Activated naive CD4-positive, alpha-beta T cell treated with anti-CD3 and anti-CD28 coated beads, Interleukin-2, amount 50 U/mL, for 72 hours (primary cell): ENCODE measurements around the gene SLC5A10. TPM values are rescaled to one million over a fixed set of nuclear protein-coding genes. Genes with fewer than 3 reads are reported as not detected.
"Not testable (repeated sequence)": the region's sequence is repeated elsewhere in the genome, so short reads cannot be mapped to it uniquely, and the experiment has no call there.

Experiments used
- ATAC-seq, 2 donors: fragments of 150-1000 bp; cut with Tn5 transposase; 2 replicates each; pipeline ENCODE4 v1.10.0; 2021; ENCODE audit warnings: mild to moderate bottlenecking in 2 of 2, moderate library complexity in 2 of 2
- DNase-seq, 2 donors: peaks; one replicate each; pipeline ENCODE4 v3.0.0; 2021 to 2022; ENCODE audit warnings: low spot score in 2 of 2
- H3K27ac Mint-ChIP-seq, 2 donors: one replicate each; pipeline ENCODE4 v1.8.0; 2022; ENCODE audit warnings: mild to moderate bottlenecking in 2 of 2, mixed read lengths in 2 of 2
- H3K36me3 Mint-ChIP-seq, 2 donors: one replicate each; pipeline ENCODE4 v1.8.0; 2022; ENCODE audit warnings: mixed read lengths in 2 of 2
- H3K9me3 Mint-ChIP-seq, 2 donors: one replicate each; pipeline ENCODE4 v1.8.0; 2022; ENCODE audit warnings: mixed read lengths in 2 of 2
- total RNA-seq, 2 donors: library from RNA; stranded (reverse); gene quantifications; one replicate each; pipeline ENCODE4 v1.2.3, GENCODE V29; 2022

The SLC5A10 gene
- total RNA-seq, 2 donors from 2014 or later: not detected

- not testable (repeated sequence) for H3K9me3 Mint-ChIP-seq, H3K36me3 Mint-ChIP-seq, DNase-seq, H3K27ac Mint-ChIP-seq, ATAC-seq
These were observed 76.7 kb downstream of the SLC5A10 start for GRCh38 chr17:19028671-19029070.

DNA sequence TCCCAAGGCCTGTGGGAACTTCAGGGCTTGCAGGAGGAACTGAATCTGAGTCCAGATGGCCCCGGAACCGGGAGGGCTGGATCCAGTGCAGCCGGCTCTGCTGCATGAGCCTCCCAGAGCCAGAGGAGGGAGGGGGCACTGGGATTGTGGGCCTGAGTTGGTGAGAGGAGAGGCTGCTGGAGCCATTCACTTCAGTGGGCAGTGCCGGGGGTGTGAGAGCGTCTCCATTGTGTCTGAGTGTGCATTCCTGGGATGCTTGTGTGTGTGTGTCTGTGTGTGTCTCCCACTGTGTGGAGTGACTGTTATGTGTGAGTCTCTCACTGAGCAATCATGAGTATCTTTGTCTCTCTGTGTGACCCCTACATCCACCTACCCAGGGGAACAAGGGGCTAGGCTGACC lies 77.8 kb downstream of the SLC5A10 start:
- not testable (repeated sequence) for DNase-seq, ATAC-seq, H3K36me3 Mint-ChIP-seq, H3K9me3 Mint-ChIP-seq, H3K27ac Mint-ChIP-seq

GRCh38 chr17:19030771-19031449 lies 78.9 kb downstream of the SLC5A10 start:
- DNase-seq, H3K36me3 Mint-ChIP-seq, H3K27ac Mint-ChIP-seq, ATAC-seq, H3K9me3 Mint-ChIP-seq: not testable (repeated sequence)

DNA sequence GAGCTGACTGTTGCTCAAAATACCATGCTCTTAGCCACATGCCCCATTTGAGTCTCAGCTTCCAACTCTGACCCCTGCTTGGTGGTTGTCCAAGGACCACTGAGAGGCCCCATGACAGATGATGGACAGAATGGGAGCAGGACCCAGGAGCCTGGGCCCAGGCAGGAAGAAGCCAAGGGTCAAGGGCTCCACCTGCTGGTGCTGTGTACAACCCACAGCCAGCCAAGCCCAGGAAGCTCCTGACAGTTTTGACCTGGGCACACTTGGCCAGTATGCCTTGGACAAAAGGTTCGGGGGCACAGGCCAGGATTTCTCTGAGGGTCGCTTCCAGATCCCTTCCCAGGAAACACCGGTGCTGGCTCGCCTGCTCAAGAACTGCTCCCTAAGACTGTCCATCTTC lies 79.8 kb downstream of the SLC5A10 start:
- ATAC-seq: peak; percentile 83 to 84
- not testable (repeated sequence) for H3K36me3 Mint-ChIP-seq, H3K27ac Mint-ChIP-seq, H3K9me3 Mint-ChIP-seq
- DNase-seq: peak; percentile 58 to 63

DNA sequence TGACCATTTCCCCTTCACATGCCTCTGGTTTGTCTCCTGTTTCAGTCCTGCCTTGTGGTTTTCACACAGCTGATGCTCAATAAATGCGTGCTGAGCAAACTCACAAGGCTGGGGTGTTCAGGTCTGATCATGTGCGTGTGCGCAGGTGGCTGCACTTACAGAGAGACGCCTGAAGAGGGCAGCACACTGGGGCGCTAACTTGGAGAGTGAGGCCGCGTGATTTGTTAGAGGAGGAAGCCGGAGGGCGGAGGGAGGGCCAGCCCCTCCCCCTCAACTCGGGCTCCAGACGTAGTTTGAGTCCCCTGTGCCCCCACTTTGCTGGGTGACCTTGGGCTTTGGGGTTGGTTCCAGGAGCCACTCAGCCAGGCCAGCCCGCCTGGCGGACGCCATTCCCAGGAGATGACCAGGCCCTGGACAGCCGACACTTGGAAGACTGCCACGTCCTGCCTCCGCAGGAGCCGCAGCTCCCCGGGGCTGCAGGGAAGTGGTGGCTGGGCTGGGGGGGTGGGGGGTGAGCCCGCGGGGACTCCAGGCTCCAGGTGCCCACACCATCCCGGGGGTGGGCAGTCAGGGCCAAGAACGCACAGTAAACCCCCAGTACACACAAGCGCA lies 80.5 kb downstream of the SLC5A10 start:
- peak; percentile 89 to 90 for ATAC-seq
- H3K27ac Mint-ChIP-seq, DNase-seq, H3K36me3 Mint-ChIP-seq, H3K9me3 Mint-ChIP-seq: not testable (repeated sequence)

DNA sequence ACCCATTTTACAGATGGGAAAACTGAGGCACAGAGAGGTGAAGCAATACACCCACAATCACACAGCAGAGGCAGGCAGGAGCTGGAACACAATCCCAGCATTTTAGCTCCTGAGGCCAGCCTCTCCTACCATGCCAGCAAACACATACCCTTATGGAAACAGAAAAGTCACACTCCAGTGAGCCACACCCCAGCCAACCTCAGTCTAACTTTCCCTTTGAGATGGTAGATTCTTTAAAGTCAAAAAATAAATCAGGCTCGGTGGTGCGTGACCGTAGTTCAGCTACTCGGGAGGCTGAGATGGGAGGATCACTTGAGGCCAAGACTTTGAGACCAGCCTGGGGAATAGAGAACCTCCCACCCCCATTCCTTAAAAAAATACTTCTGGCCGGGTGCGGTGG lies 84.2 kb downstream of the SLC5A10 start:
- ATAC-seq, H3K27ac Mint-ChIP-seq, H3K36me3 Mint-ChIP-seq, DNase-seq, H3K9me3 Mint-ChIP-seq: not testable (repeated sequence)

DNA sequence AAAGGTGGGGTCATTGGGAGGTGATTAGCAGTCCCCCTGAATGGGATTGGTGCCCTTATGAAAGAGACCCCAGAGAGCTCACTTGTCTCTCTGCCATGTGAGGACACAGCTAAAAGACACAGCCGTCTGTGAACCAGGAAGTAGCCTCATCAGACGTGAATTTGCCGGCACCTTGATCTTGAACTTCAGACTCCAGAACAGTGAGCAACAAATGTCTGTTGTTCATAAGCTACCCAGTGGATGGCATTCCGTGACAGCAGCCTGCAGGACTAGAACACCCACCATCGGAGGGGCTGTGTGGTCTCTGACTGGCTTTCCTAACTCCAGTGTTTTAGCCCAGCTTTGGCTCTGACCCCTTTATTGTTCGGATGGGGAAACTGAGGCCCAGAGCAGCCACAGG lies 85.6 kb downstream of the SLC5A10 start:
- not testable (repeated sequence) for H3K27ac Mint-ChIP-seq, H3K9me3 Mint-ChIP-seq, ATAC-seq, H3K36me3 Mint-ChIP-seq, DNase-seq

- not testable (repeated sequence) for H3K36me3 Mint-ChIP-seq, H3K9me3 Mint-ChIP-seq, H3K27ac Mint-ChIP-seq, DNase-seq
- ATAC-seq: peak; percentile 56
These were observed 86.0 kb downstream of the SLC5A10 start for GRCh38 chr17:19038007-19038406.

DNA sequence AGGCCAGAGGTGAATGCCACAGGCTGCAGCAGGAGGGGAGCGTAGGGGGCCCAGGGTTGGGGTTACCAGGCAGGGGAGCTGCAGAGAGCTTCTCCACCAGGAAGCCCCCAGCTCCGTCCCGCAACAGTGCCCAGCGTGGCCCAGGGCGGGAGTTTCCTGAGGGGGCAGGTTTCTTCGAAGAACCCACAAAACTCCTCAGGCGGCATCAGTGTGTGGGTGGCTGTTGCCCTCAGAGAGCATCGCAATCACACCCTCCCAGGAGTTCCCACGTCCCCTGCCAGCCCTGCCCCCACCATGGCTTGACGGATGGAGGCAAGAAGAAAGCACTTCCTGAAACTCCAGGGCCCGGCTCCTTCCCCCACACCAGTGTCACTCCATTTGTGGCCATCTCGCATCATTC lies 86.8 kb downstream of the SLC5A10 start:
- not testable (repeated sequence) for H3K36me3 Mint-ChIP-seq, H3K9me3 Mint-ChIP-seq, H3K27ac Mint-ChIP-seq, DNase-seq
- ATAC-seq: peak; percentile 33 to 34

GRCh38 chr17:19040350-19040749 lies 88.4 kb downstream of the SLC5A10 start:
- not testable (repeated sequence) for DNase-seq, ATAC-seq, H3K36me3 Mint-ChIP-seq, H3K9me3 Mint-ChIP-seq, H3K27ac Mint-ChIP-seq

DNA sequence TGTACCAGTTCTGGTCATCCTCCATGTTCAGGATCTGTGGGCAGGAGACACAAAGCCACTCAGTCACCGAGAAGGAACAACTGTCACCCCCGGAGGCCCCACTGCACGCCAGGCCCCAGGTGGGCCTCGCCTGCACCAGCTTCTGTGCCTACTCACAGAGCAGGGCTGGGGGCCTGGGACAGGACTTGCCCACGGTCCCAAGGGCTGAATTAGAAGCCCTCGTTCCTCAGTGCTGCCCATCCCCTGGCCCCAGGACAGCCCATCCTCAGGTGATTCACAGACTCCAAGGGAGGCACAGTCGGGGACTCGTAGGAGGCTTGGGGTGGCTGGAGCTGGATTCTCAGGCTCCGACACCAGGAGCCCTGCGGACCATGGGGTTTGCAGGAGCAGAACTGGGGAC lies 89.9 kb downstream of the SLC5A10 start:
- DNase-seq: peak in 1 of 2 donors; percentile 54
- not testable (repeated sequence) for H3K36me3 Mint-ChIP-seq, ATAC-seq, H3K27ac Mint-ChIP-seq, H3K9me3 Mint-ChIP-seq

- not testable (repeated sequence) for H3K9me3 Mint-ChIP-seq, ATAC-seq, H3K36me3 Mint-ChIP-seq, H3K27ac Mint-ChIP-seq, DNase-seq
These were observed 90.4 kb downstream of the SLC5A10 start for GRCh38 chr17:19042369-19042768.

- H3K36me3 Mint-ChIP-seq, H3K27ac Mint-ChIP-seq, DNase-seq, H3K9me3 Mint-ChIP-seq: not testable (repeated sequence)
- ATAC-seq: peak in 1 of 2 donors; percentile 19
These were observed 91.1 kb downstream of the SLC5A10 start for GRCh38 chr17:19043032-19043431.

DNA sequence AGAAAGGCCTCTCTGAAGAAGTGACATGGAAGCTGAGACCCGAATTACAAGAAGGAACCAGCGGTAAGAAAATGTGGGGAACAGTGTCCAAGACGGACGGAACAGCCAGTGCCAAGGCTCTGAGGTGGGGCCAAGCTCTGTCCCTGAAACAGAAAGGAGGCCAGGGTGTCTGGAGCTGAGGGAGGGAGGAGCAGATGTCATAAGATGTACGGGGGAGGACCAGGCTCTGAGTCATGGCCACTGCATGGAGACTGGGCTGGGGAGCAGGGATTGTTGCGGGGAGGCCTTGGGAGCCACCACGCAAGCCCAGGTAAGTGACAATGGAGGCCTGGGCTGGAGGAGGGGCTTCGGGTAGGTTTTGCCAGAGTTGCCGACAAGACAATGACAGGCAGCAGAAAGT lies 92.7 kb downstream of the SLC5A10 start:
- peak; percentile 40 to 42 for ATAC-seq
- not testable (repeated sequence) for H3K36me3 Mint-ChIP-seq

DNA sequence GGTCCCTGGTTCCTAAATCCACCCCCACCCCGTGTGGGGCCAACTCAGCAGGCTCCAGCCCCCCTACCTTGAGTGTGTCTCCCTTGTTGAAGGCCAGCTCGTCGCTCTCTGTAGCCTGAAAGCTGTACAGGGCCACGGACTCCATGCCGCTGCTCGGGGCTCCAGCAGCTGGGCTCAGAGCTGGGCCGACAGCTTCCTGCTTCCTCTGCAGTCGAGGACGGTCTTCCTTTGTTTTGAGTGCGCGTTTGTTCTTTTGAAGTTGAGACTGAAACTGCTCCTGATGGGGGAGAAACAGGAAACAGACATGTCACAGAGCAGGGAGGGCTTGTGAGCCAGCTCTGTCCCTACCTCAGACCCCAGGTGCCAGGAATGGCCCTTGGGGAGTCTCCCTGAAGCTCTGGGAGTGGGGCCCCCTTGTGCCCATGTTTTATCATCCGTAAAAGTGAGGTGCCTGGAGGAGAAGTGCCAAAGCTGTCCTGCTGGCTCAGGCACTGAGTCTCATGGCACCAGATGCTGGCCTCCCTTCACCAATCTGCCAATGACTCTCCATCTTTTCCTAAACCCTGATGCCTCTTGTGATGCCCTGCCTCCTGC lies 94.9 kb downstream of the SLC5A10 start, which contains the start of gene GRAP:
GRAP (minus strand) TSS at position 176 of the 594 bp plus-strand sequence; CDS start at position 145, 31 bp downstream.
- H3K9me3 Mint-ChIP-seq, H3K36me3 Mint-ChIP-seq, H3K27ac Mint-ChIP-seq, DNase-seq: not testable (repeated sequence)
- peak; percentile 73 to 77 for ATAC-seq

More for the DNA sequence above, 92.7 kb downstream of the SLC5A10 start:
- H3K9me3 Mint-ChIP-seq, H3K27ac Mint-ChIP-seq, DNase-seq: not testable (repeated sequence)

GRCh38 chr17:19047510-19047909 lies 95.5 kb downstream of the SLC5A10 start:
- not testable (repeated sequence) for H3K36me3 Mint-ChIP-seq, H3K27ac Mint-ChIP-seq, ATAC-seq, H3K9me3 Mint-ChIP-seq, DNase-seq

DNA sequence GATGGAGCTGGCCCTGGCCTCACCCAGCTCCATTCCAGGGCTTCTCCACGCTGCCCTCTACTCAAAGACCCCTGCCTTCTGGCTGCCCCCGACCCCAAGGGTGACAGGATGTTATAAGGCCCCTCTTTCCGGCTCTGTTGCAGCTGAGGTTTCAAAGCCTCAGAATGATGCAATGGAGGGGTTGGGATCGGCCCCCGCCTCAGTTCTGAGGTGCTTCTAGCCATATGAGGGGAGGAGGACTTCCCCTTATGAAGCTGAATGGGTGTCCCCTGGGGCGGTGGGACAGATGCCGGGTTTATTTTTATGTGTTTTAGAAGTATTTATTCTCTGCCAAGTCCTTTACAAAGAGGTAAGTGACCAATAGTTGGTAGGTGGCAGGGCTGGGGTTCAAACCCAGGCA lies 96.9 kb downstream of the SLC5A10 start:
- not testable (repeated sequence) for H3K9me3 Mint-ChIP-seq, H3K36me3 Mint-ChIP-seq, H3K27ac Mint-ChIP-seq, ATAC-seq
- peak in 1 of 2 donors; percentile 43 for DNase-seq
